Subcutaneous abdominal adipose tissue (tissue), 5 donors: ENCODE data around the gene WDR91.

Experiments
- H3K27ac ChIP-seq: one replicate; pipeline ENCODE4 v1.7.0; 2013; ENCODE audit warnings: low read depth, mild to moderate bottlenecking, inconsistent platforms, low read length, moderate library complexity
- H3K27me3 ChIP-seq, 5 donors: one replicate each; pipeline ENCODE4 v1.7.0; 2013; ENCODE audit warnings: low read length in 5 of 5, inconsistent platforms in 1 of 5; ENCODE audit not compliant: control insufficient read depth in 5 of 5, insufficient read depth in 4 of 5
- H3K36me3 ChIP-seq, 5 donors: one replicate each; pipeline ENCODE4 v1.7.0; 2013; ENCODE audit warnings: low read length in 5 of 5; ENCODE audit not compliant: control insufficient read depth in 5 of 5, insufficient read depth in 5 of 5
- H3K4me1 ChIP-seq, 5 donors: one replicate each; pipeline ENCODE4 v1.7.0; 2013; ENCODE audit warnings: low read length in 5 of 5, mild to moderate bottlenecking in 3 of 5, moderate library complexity in 1 of 5; ENCODE audit not compliant: control insufficient read depth in 5 of 5, insufficient read depth in 5 of 5
- H3K4me3 ChIP-seq, 5 donors: one replicate each; pipeline ENCODE4 v1.7.0; 2013; ENCODE audit warnings: low read length in 5 of 5, low read depth in 1 of 5
- H3K9ac ChIP-seq, 5 donors: one replicate each; pipeline ENCODE4 v1.7.0; 2013; ENCODE audit warnings: low read length in 5 of 5, mild to moderate bottlenecking in 4 of 5, moderate library complexity in 3 of 5
- H3K9me3 ChIP-seq, 5 donors: one replicate each; pipeline ENCODE4 v1.7.0; 2013; ENCODE audit warnings: low read length in 5 of 5; ENCODE audit not compliant: control insufficient read depth in 5 of 5
- donor health status: healthy.
- donor health status: healthy.
- donor health status: healthy.
- donor health status: healthy.
- donor health status: healthy.

Gene WDR91

DNA sequence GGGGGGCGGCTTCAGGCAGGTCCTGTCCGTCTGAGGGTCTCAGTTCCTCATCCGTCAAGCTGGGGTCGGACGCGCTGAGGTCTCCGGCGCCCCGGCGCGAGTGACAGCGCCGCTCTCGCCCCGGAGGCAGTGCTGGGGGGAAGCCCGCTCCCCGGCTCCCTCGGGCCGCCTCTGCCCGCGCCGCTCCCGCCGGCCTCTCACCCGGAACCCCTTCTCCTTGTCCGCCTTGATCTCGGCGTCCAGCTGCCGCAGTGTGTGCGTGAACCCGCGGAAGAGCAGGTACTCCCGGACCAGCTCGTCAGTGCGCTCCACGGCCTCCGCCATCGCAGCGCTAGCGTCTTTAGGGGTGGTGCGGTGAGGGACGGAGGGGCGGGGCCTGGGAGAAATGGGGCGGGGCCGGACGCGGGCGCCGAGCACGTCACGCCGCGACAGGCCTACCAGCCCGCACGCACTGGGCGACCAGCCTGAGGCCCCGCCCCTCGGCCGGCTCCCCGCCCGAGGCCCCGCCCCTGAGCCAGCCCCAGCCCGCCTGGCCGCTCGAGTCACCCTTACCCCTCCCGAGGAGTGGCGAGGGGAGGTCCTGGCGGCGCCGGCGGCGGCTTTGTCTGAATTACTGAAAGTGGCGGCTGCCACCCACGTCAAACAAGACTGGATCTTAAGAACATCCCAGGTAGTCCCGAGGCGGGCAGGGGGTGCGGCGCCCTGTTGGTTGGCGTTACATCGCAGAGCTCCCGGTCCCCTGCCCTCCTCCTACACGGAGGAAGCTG, at the start of gene WDR91:
Gene WDR91 (minus strand): TSS at position 348 of the 767 bp plus-strand sequence. CDS start 24 bp downstream, at position 324.
- no peaks in the 10 kb centered on the region for H3K9me3 ChIP-seq
- peaks cover 0 to 12% (median 4%) of the 10 kb centered on the region in 5 donors for H3K36me3 ChIP-seq
- H3K4me1 ChIP-seq, result peaks cover 2 to 41% (median 23%) of the 10 kb centered on the region in 5 donors
- H3K27me3 ChIP-seq, result no peaks in the 10 kb centered on the region
- peak within 1 kb of the TSS; percentile 29 to 97 (median 90) for H3K9ac ChIP-seq
- H3K4me3 ChIP-seq, result peak within 1 kb of the TSS; percentile 71 to 97 (median 96)
- H3K27ac ChIP-seq, result peak within 1 kb of the TSS; percentile 90

DNA sequence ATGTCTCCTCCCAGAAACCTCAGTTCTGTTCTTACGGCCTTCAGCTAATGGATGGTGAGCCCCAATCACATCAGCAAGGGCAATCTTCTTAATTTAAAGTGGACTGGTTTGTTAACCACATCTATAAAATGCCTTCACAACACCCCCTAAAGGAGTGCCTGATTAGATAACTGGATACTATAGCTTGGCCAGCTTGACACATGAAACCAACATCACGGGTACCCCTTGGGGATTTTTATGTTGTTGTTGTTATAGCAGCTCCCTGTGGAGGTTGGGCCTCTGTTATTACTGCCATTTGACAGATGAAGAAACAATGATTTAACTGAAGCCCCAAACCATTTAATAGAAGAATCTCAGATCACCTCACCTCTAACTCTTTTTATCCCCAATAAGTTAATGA, 49.1 kb upstream of the WDR91 start:
- Histone ChIP-seq H3K4me3 (no peak overlapping the region), H3K9ac (no peak overlapping the region), H3K36me3 (no peaks in the 10 kb centered on the region), H3K4me1 (peaks cover 0 to 6% (median 4%) of the 10 kb centered on the region in 5 donors), H3K27ac (no peak overlapping the region), H3K9me3 (peaks cover 0 to 4% (median 0%) of the 10 kb centered on the region in 5 donors), H3K27me3 (no peaks in the 10 kb centered on the region)

DNA sequence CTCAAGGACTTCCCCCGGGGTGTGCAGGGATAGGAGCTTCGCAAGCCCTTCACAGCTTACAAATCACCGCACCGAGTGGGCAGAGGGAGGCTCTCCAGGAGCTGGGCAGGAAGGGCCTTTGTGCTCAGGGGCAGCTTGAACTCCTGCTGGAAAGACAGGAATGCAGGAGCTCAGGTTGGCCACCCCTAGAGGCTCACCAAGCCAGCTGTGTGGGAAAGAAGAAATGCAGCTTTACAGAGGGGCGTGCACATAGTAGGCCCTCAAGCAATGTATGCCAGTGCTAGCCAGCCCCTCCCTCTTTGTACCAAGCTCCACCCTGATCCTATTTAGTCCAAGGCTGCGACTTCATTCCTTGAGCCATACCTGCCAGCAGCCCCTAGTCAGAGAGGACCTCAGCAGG, 48.4 kb upstream of the WDR91 start:
- peaks cover 0 to 14% (median 10%) of the 10 kb centered on the region in 5 donors for H3K4me1 ChIP-seq
- no peak overlapping the region for H3K27ac ChIP-seq
- H3K27me3 ChIP-seq, result no peaks in the 10 kb centered on the region
- H3K9ac ChIP-seq, result no peak overlapping the region
- no peaks in the 10 kb centered on the region for H3K36me3 ChIP-seq
- no peaks in the 10 kb centered on the region for H3K9me3 ChIP-seq
- no peak overlapping the region for H3K4me3 ChIP-seq

DNA sequence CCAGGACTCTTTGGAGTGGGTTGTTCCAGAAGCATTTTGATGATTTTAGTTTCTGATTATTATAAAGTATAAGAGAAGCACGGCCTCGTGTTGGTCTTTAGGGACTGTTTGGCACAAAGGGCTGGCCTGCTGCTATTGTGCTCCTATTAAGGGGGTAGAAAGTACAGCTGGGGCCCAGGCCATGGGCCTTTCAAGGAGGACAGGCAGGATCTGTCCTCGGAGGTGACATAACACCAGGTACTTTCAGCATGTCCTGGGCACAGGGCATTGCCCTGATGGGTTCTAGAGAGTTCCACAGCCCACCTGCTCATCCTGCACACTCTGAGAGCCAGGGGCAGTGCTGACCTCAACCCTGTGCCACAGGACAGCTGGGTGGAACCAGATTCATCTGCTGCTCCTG, 47.3 kb upstream of the WDR91 start:
- no peak overlapping the region for H3K4me3 ChIP-seq
- no peaks in the 10 kb centered on the region for H3K36me3 ChIP-seq
- H3K27ac ChIP-seq, result no peak overlapping the region
- no peaks in the 10 kb centered on the region for H3K27me3 ChIP-seq
- no peaks in the 10 kb centered on the region for H3K9me3 ChIP-seq
- H3K4me1 ChIP-seq, result peaks cover 4 to 25% (median 22%) of the 10 kb centered on the region in 5 donors
- H3K9ac ChIP-seq, result no peak overlapping the region

- Histone ChIP-seq H3K9ac (no peak overlapping the region), H3K9me3 (no peaks in the 10 kb centered on the region), H3K4me3 (no peak overlapping the region), H3K27me3 (no peaks in the 10 kb centered on the region), H3K27ac (no peak overlapping the region), H3K36me3 (no peaks in the 10 kb centered on the region), H3K4me1 (peaks cover 4 to 30% (median 26%) of the 10 kb centered on the region in 5 donors)
Measured at GRCh38 chr7:135257790-135258189, 46.5 kb upstream of the WDR91 start.

- Histone ChIP-seq H3K36me3 (no peaks in the 10 kb centered on the region), H3K4me1 (peaks cover 4 to 27% (median 22%) of the 10 kb centered on the region in 5 donors), H3K9ac (peak overlapping the region in 2 of 5 donors; percentile 53 to 68), H3K4me3 (peak overlapping the region in 2 of 5 donors; percentile 8 to 17), H3K27ac (peak overlapping the region; percentile 67), H3K9me3 (no peaks in the 10 kb centered on the region), H3K27me3 (no peaks in the 10 kb centered on the region)
Measured at GRCh38 chr7:135253851-135254771, 42.8 kb upstream of the WDR91 start.

DNA sequence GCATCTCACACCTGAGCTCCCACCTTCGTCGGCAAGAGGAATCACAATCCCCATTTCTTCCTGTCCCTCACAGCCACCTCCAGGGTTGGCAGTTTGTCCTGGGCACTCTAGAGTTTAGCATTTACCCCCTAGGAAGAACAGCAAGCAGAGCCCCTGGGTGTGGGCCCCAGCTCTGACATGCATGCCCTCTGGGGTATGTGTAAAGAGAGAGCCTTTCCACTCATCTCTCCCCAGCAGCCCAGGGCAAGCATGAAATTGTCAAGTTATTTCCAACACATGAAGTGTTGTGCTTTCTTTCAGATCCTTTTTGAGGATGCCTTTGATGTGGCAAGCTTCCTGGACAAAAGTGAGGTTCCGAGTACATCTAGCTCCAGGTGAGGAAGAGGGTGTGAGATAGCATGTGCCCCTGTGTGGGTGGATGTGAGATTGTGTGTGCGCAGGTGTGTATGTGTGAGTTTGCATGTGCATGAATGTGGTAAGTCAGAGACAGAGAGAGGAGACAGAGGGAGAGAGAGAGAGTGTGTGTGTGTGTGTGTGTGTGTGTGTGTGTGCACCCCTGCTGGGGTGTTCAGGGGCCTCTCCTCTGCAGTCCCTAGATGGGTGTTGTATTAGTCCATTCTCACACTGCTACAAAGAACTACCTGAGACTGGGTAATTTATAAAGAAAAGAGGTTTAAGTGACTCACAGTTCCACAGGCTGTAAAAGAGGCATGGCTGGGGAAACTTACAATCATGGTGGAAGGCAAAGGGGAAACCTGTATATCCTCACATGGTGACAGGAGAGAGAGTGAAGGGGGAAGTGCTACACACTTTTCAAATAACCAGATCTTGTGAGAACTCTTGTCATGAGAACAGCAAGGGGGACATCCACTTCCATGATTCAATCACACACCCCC, 40.4 kb upstream of the WDR91 start:
- Histone ChIP-seq H3K27me3 (no peaks in the 10 kb centered on the region), H3K4me1 (peaks cover 4 to 27% (median 22%) of the 10 kb centered on the region in 5 donors), H3K36me3 (no peaks in the 10 kb centered on the region), H3K4me3 (no peak overlapping the region), H3K27ac (no peak overlapping the region), H3K9ac (no peak overlapping the region), H3K9me3 (no peaks in the 10 kb centered on the region)

DNA sequence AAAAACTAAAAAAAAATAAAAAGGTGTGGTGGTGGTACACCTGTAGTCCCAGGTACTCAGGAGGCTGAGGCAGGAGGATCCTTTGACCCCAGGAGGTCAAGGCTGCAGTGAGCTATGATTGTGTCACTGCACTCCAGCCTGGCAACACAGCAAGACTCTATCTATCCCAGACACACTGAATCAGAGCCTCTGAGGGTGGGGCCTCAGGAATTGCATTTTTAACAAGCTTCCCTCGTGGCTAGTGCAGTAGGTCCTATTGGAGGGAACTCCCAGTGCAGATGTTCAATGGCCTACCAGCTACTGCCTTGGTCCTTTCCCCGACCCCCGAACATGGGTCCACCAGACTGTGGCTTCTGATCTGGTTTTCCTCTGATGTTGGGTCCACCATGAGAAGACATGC, 37.2 kb upstream of the WDR91 start:
- no peak overlapping the region for H3K27ac ChIP-seq

DNA sequence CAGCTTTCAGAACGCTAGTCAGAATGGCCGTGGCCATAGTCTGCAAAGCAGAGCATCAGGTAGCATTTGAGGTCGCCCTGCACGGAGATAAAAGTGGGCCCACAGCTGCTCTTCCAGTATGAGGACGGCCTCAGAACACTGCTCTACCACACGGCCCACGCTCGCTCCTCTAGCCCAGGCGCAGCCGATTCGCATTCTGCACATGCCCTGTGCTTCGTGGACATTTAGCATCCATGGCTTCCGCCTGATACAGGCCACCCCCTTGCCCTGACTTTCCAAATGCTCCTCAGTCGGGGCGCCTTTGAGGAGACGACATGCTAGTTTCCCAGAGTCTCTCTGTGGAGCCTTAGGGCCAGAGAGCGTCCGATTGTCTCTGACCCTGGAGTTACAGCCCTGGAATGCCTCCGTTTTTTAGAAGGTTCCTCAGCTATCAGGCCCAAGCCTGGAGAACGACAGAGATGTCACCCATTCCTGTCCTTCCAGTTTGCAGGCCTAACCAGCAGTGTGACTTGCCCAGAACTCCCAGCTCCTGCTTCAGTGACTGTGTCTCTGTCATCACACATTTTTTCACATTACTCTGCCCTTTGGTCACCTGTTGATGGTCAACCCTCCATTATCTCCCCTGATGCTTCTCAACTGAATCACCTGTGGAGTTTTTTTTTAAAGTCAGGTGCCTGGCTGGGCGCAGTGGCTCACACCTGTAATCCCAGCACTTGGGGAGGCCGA, 36.6 kb upstream of the WDR91 start:
- Histone ChIP-seq H3K9me3 (no peaks in the 10 kb centered on the region), H3K4me3 (no peak overlapping the region), H3K4me1 (no peaks in the 10 kb centered on the region), H3K27ac (no peak overlapping the region), H3K27me3 (peaks cover 0 to 5% (median 0%) of the 10 kb centered on the region in 5 donors), H3K9ac (no peak overlapping the region), H3K36me3 (no peaks in the 10 kb centered on the region)

More for the DNA sequence above, 37.2 kb upstream of the WDR91 start:
- H3K4me1 ChIP-seq, result peaks cover 0 to 5% (median 4%) of the 10 kb centered on the region in 5 donors
- no peak overlapping the region for H3K4me3 ChIP-seq
- H3K36me3 ChIP-seq, result no peaks in the 10 kb centered on the region
- H3K9me3 ChIP-seq, result no peaks in the 10 kb centered on the region
- H3K9ac ChIP-seq, result no peak overlapping the region
- H3K27me3 ChIP-seq, result peaks cover 0 to 5% (median 0%) of the 10 kb centered on the region in 5 donors
